GM18517 (cell line): ENCODE results near the gene DZIP1.
A peak's percentile ranks its signal among the peaks of the same experiment; 100 is the strongest.
"Not testable (repeated sequence)": the region's sequence is repeated elsewhere in the genome, so short reads cannot be mapped to it uniquely, and the experiment has no call there.

Source experiments
- ATAC-seq: cut with Tn5 transposase; IDR thresholded peaks from one replicate; pipeline ENCODE4 v1.9.1; 2021; ENCODE audit warnings: mild to moderate bottlenecking, moderate library complexity; ENCODE audit not compliant: unreplicated experiment

Gene DZIP1

DNA sequence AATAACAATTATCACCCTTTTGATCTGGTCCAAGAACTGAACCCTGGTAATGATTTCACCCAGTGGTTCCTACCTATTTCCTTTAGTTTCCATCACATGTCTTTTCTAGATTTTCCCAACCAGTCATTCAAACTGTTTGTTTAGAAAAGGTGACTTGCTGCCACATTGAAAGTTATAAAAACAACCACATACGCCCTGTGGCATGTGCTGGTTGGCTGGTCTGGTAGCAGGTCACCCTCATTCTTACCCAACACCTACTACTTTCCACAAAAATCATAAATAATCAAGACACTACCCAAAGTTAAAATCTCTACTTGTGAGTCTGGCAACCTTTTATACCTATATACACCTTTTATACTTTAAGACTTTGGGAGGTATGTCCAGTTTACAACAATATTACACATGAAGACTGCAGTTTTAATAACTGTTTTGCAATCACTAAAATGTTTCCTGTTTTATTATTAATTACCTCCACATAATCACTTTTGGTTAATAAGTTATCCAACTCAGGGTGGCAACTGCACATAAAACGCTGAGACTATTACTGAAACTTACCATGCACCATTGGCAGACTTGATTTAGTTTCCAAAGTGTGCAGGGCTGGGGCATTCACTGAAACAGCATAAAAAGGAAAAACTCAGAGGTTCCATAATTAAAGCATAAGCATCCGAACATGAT lies 38.9 kb downstream of the DZIP1 start:
- no peak for ATAC-seq

- no peak for ATAC-seq
Measured at GRCh38 chr13:95604556-95604915, 40.0 kb downstream of the DZIP1 start.

GRCh38 chr13:95603887-95604555 lies 40.5 kb downstream of the DZIP1 start:
- ATAC-seq = no peak

- ATAC-seq = no peak
Measured at GRCh38 chr13:95601906-95602305, 42.6 kb downstream of the DZIP1 start.

DNA sequence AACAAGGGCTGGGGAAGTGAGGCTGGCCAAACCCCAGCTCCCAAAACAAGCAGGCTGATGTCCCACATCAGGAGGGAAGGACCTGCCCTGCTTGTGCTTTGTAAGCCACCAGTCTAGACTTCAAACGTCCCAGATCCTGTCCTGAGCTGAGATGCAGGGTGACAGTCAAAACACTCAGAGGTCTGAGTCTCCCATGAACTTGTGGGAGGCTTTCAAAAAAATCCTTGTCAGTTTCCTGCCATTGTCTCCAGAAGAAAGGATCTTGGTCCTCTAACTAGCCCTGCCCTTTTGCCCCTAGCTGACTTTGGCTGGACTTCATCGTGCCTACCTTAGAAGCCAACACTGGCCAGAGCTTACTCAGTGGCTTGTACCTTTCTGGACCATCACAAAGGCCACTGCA lies 43.3 kb downstream of the DZIP1 start:
- no peak for ATAC-seq

GRCh38 chr13:95596701-95597100 lies 47.8 kb downstream of the DZIP1 start:
- ATAC-seq = no peak

DNA sequence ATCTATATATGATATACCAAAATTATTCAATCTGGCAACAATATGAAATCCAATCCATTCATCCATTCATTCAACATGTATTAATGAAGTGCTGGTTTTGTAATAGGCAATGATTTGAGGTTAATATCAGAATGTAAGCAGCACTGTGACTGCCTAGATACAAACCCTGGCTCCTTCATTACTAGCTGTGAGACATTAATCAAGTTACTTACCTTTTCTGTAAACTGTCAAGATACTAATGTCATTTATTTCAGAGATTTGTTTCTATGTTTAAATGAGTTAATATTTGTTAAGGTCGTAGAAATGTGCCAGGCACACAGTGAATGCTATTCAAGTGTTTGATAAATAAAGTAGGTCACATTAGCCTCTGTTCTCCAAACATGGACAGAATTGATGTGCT lies 51.0 kb downstream of the DZIP1 start:
- no peak for ATAC-seq

- ATAC-seq = no peak
Measured at GRCh38 chr13:95588721-95589120, 55.8 kb downstream of the DZIP1 start.

- no peak for ATAC-seq
Measured at GRCh38 chr13:95588134-95588533, 56.4 kb downstream of the DZIP1 start.

DNA sequence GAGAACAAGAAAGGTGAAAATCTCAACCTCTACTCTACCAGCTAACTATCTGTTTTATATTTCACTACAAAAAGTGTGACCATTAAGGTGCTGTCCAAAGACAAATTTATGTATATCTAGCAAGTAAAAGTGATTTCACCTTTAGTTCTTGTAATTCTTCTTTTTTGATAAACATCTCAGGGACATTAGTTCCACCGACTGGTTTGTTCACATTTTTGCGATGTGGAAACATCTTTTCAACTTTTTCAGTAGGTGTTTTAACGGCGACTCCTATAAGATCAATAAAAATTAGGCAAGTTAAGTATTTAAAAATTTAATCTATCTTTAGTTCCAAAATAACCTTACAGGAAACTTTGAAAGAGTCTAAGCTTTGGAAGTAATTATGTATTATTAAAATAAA lies 58.6 kb downstream of the DZIP1 start:
- ATAC-seq = no peak

- ATAC-seq = peak; percentile 91
Measured at GRCh38 chr13:95579303-95579702, 65.2 kb downstream of the DZIP1 start.

- no peak for ATAC-seq
Measured at GRCh38 chr13:95573221-95573620, 71.3 kb downstream of the DZIP1 start.

DNA sequence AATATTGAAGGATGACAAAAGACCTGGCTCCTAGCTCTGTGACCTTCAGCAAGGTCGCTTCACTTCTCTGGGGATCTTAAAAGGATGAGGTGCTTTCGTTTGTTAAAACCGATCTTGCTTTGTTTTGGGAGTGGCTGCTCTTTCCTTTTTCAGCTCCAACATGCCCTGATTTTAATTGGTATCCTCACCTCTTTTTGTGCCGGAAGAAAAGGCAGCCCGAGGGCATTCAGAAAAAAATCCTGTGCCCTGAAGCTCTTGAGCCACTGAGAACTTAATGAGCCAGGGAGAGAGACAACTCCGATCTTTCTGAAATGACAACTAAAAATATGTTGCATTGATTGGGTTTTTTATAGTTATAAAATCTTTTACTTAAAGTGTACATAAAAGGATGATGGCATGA lies 72.6 kb downstream of the DZIP1 start:
- ATAC-seq = no peak

- no peak for ATAC-seq
Measured at GRCh38 chr13:95570016-95570415, 74.5 kb downstream of the DZIP1 start.

DNA sequence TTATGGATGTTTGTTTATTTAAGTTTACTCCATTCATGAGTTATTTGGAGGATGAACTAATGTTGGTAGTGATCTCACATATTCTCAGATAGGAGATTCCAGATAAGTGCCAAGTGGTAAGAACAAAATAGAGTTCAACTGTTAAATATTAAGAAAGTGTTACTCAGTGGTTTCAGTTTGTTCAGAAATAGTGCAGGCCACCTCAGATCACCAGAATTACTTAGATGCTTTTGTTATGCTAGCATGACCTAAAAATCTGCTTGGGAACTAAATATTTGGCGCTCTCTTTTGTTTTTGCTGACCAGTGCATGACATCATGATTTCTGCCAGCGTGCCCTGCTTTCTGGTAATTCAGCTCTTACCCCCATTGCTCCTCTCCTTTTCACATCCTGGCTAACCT lies 76.4 kb downstream of the DZIP1 start:
- ATAC-seq = no peak

DNA sequence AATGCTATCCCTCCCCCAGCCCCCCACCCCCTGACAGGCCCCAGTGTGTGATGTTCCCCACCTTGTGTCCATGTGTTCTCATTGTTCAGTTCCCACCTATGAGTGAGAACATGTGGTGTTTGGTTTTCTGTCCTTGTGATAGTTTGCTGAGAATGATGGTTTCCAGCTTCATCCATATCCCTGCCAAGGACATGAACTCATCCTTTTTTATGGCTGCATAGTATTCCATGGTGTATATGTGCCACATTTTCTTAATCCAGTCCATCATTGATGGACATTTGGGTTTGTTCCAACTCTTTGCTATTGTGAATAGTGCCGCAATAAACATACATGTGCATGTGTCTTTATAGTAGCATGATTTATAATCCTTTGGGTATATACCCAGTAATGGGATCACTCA lies 78.7 kb downstream of the DZIP1 start:
- ATAC-seq = not testable (repeated sequence)

GRCh38 chr13:95564733-95565291 lies 79.7 kb downstream of the DZIP1 start:
- ATAC-seq = no peak

DNA sequence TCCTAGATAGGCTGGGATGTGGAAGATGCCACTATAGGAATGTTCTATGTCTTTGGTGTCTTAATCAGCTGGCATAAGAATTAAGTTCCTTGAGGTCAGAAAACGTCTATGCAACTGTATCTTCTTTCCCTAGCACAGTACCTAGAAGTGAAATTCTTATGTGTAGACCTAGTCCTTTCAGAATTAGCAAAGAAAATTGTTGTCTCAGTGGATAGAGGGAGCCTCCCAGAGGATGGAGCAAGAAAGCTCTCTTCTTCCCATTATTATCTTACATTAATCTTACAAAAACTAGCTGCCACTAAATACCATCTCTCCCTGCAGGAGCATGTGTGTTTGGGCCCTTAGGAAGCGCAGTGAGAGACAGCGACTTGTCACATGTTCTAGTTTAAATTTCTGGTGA lies 80.4 kb downstream of the DZIP1 start:
- ATAC-seq = no peak

GRCh38 chr13:95560387-95560786 lies 84.1 kb downstream of the DZIP1 start:
- no peak for ATAC-seq

DNA sequence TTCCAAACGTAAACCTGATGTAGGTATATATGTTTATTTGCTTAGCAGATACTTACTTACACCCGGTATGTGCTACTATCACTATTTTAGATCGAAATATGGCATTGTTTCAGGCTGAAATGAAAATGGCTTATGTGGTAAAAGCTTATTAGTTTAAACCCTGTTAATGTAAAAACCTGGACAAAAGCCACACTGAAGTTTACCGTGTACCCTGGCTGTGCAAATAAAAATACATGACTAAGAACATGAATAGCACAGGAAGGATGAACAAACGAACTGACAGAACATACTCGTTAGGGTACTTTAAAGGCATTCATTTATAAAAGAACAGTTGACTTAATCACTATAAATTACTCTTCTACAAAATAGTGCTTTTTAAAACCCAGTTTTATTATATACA lies 85.4 kb downstream of the DZIP1 start:
- ATAC-seq = no peak

DNA sequence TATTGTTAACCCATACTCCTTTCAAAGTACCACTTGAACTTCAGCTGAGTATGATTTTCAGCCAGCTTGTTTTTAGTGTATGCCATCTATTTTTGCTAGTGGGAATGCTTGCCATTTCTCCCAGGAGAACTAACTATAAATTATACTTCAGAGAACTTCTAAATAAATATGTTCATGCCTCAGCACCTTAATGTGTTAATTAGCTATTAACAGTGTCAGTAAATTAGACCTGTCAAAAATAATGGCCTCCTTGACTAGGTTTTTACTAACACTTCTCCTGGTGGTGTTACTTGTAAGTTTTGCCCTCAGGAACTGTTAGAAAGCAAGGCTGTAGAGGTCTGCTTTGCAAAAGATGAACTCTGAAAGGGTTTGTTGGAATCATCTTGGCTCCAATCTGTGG lies 87.5 kb downstream of the DZIP1 start:
- no peak for ATAC-seq

DNA sequence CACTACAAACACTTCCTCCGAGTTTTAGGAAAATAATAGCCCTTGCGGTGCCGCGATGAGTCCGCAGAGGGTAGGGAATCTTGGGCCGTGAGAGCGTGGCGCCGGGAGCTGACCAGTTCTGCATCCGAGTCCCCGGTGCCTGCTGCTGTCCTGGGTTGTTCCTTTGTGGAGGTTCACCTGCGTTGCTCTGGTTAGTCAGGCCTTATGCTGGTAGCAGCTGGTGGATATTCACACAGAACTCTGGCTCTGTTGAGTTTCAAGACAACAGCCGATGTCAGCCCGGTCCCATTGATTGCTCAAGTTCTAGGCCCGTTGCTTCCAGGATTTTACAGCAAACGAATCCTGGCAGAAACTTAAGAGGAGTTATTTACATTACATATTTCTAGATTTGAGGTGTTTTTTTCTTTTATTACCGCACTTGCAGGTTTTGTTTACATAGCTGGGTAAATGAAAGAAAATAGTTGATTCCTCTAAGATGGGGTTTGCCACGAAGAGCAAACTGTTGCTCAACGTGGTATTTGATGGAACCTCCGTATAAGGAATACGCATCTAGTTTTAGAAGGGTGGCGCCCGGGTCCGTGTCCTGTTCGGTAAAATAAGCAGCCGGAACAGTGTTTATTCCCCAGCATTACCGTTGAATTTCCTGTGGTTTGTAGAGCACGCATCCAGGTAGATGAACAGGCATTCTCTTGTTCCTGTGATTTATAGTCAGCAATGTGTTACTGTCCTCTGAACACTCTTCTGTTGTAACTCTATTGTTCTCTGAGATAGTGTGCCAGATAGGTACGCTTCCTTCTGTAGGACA lies 90.7 kb downstream of the DZIP1 start:
- ATAC-seq = no peak
